ENCODE data around the gene METTL18.

- TF ChIP-seq EZH2phosphoT487 (conservative IDR thresholded peaks at IDR 0.05; ENCODE audit: low read length), result no peak
- no peak for TF ChIP-seq CTCF (IDR thresholded peaks at IDR 0.05; ENCODE audit: insufficient read depth, low read length, poor library complexity, severe bottlenecking)
Measured at GRCh38 chr1:169797281-169797680, 2.6 kb upstream of the METTL18 start.
